NCI-H2227 treated with DMSO at 0.1 percent for 48 hours (cell line): ENCODE measurements around the gene SBF2.
"Not testable (repeated sequence)": the region's sequence is repeated elsewhere in the genome, so short reads cannot be mapped to it uniquely, and the experiment has no call there.

Source experiments
- DNase-seq: peaks from one replicate; lab custom pipeline; 2025; lab: John Stamatoyannopoulos, UW

Gene SBF2

DNA sequence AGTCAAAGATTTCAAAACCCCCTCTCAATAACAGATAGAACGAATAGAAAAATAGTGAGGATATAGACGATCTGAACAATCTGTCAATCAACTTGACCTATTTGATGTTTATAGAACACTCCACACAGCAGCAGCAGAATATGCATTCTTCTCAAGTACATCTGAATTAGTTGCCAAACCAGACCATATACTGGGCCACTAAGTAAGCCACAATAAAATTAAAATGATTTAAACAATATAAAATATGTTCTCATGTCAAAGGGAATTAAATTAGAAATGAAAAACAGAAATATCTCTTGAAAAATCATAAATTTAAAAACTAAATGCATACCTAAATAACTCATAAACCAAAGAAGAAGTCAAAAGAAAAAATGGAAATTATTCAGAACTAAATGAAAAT, 229.2 kb downstream of the SBF2 start:
- DNase-seq: no peak

DNA sequence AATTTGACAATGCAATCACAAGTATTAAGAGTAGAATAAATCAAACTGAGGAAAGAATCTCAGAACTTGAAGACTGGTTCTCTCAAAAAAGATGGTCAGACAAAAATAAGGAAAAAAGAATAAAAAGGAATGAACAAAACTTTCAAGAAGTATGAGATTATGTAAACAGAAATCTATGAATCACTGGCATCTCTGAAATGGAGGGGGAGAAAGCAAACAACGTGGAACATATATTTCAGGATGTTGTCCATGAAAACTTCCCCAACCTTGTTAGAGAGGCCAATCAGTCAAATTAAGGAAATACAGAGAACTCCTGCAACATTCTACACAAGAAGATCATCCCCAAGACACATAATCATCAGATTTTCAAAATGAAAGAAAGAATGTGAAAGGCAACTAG, 235.7 kb downstream of the SBF2 start:
- no peak for DNase-seq

DNA sequence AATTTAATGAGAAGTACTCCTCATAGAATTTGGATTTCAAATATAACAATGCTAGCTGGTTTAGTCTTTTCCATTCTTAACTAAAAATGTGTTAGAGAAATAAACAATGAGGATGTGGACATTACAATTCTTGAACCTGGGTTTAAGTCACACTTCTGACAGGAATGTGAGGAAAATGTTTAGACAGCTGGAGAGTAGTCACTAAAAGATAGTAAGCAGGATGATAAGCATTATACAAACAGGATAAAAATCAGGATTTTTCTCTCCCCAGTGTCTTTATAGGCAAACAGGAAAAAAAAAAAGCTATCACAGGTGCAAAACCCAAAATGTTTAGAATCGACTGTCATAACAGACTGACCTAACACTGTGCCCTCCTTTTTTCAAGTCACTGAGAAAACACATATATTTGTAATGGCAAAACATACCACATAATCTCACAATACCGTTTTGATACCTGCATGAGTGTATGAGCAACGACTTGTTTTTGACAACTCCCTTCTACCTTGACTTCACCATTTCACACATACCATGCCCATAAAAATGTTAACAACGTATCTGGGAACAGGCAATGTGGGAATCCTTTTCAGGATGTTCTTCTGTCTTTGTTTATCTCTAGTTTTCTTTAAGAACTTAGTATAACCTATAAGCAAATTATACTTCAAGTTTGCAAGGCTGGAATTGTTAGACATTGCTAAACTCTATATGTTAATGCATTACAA, 242.0 kb downstream of the SBF2 start:
- no peak for DNase-seq

DNA sequence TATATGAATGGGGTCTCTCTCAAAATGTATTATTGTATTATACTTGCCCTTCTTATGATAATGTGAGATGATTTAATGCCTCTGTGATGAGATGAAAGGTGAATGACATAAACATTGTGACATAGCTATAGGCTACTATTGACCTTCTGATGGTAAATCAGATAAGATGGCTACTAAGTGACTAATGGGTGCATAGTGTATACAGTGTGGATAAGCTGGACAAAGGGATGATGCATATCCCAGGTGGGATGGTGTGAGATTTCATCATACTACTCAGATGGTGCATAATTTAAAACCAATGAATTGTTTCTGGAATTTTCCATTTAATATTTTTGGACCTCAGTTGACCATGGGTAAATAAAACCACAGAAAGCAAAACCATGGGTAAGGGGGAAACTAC, 243.5 kb downstream of the SBF2 start:
- DNase-seq: no peak

DNA sequence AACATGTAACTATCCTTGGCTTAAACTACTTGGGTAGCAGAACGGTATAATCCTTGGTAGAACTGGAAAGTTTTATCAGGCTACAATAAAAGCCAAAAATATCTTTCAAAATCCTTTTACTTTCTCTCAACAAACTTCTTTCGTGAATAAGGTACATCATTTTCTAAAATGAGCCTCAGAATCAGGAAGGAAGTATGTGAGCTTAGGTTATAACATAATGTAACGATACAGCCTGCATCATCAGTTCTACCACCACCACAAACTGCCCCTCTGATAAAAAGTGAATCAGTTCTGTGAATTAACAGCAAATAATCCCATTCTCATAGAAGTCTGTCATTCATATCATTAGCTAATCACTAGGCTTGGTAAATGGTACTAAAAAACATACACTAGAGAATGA, 244.3 kb downstream of the SBF2 start:
- DNase-seq: no peak

DNA sequence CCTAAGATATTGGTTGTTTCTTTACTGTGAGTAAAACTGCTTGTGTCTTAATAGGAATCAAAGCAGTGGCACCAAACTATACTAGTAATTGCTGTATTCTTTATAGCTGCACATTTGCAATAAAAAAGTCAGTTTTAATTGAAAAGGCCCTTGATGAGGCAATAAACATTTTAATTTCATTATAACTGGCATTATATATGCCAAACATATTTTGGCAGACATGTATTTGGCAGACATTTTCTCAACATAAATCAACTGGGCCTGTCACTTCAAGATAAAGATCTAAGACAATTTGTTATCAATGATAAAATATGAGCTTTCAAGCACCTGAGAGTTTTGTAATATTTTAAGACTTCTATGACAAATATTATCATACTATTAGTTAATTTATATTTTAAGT, 245.7 kb downstream of the SBF2 start:
- no peak for DNase-seq

DNA sequence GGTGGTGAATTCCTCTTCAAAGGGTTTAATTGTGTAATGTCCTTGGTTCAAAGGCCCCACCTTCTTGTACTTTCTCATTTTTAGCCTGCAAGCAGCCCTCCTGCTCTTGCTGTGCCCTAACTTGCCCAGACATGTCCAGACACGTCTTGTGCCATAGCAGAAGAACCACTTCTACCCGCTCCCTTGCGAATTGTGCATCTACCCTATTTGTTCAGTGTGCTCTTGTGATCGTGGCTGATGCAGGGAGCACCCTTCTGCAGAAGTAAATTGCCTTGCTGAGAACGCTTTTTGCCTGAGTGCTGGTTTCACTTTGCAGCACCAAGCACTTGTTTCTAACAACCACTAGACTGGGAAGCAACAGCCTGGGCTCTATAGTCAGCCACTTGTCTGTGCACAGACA, 249.4 kb downstream of the SBF2 start:
- no peak for DNase-seq

DNA sequence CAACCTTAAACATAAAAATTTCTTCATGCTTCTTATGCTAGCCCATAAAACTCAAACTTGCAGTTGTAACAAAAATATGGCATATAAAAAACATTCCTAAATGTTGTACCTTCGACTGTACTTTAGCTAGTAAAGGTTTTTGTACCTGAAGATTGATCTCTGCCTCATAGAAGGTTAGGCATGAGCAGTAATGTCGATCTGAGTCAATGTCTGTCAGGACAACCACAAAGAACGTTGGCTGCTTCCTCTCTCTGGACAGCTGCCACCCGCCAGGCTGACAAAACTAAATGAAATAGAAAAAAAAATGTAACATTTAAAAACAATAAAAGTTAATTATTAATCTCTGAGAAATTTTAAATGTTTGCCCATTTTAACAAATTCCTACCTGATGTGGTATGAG, 251.3 kb downstream of the SBF2 start:
- DNase-seq: no peak

DNA sequence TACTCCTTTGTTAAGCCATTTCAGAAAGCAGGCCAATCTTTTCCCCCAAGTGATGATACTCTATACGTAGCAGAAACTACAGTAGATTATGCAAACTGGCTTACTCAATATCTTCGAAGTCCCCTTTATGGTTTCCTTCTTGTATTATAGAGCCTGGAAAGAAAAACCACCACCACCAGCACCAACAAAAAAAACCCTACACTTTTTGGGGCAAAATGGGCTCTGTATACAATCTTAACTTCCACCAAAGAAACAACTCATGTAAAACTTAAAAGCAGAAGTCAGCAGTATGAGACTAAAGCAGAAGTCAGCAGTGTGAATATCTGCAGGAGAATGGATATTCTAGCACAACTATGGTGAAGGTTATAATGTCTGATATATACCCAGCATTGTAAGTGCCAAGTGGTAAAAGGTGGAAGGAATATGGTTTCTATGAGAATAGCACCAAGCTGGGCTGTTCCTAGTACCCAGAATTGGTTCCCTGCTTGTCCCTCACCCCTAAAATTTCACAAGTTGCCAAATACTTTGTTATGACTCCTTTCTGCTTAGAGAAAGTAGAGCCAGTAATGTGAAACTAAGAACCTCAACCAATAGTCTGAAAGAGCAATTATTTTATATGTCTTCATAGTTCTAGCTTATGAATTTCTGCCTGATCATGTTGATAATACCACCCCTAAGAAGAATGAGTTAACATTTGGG, 252.1 kb downstream of the SBF2 start:
- DNase-seq: no peak

DNA sequence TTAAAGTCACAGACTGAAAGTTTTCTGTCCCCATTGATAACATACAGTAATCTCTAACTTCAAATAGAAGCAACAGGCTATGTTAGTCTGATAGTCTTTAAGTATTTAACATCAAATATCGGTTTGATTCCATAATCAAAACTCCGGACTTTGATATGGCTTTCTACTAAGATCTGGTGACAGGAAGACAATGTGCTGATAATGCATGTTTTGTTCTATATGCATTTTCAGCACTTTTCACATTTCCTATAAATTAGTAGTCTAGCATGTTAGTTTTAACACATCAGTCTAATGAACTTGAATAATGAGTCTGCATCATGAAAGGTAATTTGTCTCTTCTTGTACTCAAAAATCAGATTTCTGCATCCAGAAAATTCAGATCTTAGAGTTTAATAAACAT, 252.7 kb downstream of the SBF2 start:
- no peak for DNase-seq

DNA sequence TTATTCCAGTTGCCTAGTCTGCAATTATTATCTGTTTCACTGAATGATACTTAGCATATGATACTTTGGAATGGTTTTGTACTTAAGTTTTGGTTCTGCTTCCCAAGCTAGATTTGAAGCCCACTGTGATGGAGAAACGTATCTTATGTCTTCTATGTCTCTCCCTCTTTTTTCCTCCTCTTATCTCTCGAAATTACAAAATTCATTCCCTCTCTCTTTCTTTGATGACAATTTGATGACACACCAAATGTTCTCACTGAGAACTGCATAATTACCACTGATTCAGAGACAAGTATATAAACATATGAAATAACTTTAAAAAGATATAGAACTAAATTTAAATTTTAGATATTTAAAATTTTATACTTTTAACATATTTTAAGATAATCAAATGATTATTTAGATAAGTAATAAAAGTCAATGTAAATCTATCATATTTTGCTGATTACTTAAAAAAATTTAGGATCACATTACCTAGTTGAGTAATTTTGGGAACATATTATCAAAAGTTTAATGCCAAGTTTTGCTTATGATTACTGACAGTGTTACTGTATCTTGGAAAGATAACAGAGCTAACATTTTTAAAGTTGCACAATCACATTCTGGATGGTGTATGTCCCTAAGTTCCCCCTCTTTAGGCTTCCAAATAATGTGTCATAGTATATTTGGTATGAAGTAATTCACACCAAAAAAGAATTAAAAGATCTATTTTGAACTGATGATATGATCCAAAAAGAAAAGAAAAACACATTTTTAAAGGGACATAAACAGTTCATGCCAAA, 255.3 kb downstream of the SBF2 start:
- DNase-seq: no peak

DNA sequence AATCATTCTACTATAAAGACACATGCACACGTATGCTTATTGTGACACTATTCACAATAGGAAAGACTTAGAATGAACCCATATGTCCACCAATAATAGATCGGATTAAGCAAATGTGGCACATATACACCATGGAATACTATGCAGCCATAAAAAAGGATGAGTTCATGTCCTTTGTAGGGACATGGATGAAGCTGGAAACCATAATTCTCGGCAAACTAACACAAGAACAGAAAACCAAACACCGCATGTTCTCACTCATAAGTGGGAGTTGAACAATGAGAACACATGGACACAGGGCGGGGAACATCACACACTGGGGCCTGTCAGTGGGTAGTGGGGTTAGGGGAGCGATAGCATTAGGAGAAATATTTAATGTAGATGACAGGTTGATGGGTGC, 258.1 kb downstream of the SBF2 start:
- not testable (repeated sequence) for DNase-seq

DNA sequence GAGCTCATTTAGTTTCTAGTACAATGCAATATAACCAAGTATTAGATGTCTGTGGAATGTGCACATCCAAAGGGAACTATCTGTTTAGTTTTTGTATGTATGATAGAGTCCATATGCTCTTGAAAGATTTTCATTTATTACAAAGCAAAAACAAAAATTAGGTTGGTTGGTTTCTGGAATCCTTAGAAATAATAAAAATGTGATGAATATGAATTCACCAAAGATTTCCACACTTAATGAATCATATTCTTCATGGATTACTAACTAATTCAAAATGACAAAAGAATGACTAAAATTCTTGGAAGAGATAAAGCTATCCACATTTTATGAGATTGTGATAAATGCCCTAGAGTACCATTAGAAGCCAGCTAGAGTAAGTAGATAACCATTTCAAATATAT, 261.1 kb downstream of the SBF2 start:
- no peak for DNase-seq

DNA sequence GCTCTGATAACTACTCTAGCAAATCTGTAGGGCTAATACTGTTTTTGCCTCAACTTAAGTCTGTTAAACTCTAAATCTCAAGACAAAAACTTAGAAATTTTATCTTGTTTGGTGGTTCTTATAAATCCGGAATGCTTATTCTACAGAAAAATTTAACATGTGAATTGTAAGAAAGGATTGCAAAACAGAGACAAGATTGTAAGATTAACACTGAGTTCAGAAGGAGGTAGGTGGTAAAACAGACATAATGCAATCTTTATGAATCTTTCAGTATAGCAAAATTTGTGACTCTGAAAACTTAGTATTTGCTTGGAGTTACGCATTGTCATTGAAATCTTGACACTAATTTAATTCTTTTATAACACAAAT, 263.9 kb downstream of the SBF2 start:
- DNase-seq: no peak

DNA sequence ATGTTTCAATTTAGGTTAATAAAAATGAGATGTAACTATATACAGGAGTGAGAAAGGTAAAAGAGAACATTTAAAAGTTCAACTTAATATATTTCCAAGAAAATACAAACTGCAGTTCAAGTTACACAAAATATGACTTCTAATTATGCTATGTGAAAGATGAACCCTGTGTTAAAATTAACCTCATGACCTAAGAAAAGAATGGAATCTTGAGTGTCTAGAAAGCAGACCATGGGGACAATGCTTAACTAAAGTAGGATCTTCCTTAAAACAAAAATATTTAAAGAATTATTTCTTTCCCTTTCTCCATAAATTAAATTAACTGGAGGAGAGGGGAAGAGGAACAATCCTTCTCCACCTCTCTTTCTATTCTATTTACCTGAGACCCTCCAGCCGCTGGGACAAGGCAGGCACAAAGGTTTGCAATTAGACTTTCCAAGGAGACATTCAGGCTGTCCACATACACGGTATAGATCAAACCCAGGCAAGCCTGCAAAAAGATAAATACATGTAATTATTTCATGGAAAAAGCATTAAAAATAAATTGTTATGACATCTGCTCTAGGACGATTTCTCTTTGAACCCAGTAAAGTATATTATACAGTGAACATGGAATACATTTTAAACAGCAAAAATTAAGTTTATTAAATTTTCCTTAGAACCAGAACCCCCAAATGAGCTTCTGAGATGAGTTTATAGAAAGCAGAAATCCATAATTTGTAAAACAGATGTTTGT, 264.5 kb downstream of the SBF2 start:
- DNase-seq: no peak

DNA sequence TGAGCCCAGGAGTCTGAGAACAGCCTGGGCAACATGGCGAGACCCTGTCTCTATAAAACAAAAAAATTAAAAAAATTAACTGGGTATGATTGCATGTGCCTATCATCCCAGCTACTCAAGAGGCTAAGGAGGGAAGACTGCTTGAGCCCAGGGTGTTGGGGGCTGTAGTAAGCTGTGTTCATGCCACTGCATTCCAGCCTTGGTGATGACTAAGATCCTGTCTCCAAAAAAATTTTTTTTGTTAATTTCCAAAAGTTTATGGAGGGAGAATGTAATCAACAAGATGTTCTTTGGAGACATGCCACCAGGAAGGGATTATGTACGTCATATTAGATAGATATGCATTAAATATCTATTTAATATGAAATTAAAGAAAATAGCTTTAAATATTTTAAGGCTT, 267.5 kb downstream of the SBF2 start:
- no peak for DNase-seq

DNA sequence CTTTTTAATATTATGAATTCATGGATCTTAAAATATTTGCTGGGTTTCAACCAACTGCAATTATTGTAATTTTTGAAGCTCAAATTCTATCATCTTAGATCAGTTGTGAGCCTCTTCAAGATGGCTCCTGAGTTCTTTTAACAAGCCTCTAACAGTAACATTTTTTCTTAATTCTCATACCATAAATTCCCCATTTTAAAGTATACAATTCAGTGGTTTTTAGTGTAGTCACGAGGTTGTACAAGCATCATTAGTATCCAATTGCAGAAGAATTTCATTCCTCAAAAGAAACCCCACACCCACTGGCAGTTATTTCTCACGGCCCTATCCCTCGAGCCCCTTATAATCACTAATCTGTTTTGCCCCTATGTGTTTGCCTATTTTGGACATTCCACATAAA, 270.8 kb downstream of the SBF2 start:
- DNase-seq: no peak

DNA sequence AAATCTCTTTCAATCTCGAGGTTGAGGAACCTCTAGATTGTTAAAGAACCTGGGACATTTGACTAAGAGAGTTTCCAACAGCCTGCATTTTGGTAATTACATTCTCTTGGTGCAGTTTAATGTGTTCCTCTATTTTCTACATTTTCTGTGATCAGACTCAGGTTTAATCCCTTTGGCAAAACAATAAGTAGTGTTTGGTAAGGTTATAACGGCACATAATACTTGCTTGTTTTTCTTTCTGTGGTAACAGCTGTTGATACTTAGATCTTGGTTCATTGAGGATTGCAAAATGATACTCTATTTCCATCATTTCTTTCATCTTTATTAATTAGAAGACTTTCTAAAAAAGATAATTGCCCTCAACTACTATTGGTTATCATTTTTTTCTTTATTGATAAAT, 271.3 kb downstream of the SBF2 start:
- DNase-seq: no peak

DNA sequence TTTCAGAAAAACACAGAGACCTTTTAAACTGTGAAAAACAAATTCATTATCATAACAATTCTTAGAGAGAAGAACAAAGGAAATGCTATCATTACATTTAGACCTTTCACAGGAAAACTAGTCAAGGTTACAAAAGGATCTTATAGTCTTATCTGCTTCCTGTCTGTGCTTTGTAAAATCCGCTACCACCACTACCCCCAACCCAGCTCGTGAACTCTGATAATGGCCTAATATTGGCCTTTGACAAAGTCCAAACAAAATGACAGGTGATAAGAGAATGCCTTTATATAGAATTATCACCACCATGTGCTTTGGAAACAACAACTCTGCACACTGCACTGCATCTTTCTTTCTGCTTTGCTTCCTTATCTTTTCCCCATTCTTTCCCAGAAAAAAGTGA, 272.5 kb downstream of the SBF2 start:
- DNase-seq: peak; percentile 26

DNA sequence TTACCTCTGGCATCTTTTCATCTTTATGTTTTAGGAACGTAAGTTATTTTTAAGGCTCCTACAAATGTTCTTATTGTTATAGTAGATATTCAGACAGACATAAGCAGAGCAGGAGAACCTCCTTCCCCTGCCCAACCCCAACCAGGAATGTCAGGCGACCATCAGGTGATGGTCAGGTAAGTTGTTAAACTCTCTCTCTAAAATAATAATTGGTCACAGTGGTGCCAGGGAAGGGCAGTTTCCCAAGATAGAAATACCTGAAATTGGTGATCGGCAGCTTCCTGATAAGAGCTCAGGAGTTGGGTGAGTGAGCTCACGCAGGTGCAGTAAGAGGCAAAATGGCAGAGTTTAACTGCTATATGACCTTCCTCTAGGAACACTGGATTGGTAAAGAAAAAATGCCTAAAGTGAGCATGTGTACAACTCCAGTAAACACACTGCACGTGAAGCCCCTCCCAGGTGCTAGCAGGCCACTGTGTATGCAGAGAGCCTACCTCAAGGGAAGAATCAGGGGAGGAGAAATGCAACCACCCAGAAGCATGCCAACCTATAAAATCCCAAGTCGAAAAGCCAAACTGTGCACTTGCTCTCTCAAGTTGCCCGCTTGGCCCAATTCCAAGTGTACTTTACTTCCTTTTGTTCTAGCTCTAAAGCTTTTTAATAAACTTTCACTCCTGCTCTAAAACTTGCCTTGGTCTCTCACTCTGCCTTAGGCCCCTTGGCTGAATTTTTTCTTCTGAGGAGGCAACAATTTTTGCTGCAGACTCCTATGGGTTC, 273.9 kb downstream of the SBF2 start:
- DNase-seq: no peak

DNA sequence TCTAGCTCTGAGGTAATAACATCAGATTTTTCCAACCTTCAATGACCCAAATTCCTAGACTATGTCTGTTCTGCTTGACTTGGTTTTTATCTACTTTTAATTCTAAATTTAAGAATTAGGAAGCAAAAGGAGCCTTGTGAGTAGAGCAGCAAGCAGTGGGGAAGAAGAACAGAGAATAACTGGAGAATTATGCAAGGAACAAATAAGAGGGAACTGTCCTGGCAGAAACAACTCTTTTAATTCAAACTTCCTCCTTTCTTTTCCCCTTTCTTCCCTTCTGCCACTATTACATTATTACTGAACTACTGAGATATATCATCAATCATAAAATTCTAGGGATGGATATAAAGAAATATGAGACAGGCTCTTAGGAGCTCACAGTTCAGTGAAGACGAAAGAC, 276.1 kb downstream of the SBF2 start:
- DNase-seq: no peak

DNA sequence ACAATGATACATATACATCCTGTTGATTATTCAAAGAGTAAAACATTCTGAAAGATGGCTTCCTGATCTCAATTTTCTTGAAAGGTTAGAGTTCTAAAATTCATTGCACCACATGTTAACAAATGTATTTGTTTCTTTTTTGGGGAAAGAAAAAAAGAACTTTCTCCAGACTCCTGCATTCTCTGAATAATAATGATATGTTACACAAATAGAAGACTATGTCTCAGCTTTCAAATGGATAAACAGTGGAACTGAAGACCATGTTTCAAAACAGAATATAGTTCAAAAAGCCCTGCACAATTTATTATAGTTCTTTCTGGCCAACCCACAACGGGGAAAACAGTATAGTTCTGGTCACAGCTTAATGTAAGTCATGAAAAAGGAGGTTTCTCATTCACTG, 277.0 kb downstream of the SBF2 start:
- no peak for DNase-seq
